Measurements from ENCODE around the gene GRK2. TPM values are rescaled to one million over a fixed set of nuclear protein-coding genes. Genes with fewer than 3 reads are reported as not detected.
A peak's percentile ranks its signal among the peaks of the same experiment; 100 is the strongest.

GRK2 gene
- total and polyA plus RNA-seq, 2 of the 8 experiments (the other 6 are each of a cell fraction or from before 2014, with no cell fraction given) = 47.3 to 49.7 TPM

DNA sequence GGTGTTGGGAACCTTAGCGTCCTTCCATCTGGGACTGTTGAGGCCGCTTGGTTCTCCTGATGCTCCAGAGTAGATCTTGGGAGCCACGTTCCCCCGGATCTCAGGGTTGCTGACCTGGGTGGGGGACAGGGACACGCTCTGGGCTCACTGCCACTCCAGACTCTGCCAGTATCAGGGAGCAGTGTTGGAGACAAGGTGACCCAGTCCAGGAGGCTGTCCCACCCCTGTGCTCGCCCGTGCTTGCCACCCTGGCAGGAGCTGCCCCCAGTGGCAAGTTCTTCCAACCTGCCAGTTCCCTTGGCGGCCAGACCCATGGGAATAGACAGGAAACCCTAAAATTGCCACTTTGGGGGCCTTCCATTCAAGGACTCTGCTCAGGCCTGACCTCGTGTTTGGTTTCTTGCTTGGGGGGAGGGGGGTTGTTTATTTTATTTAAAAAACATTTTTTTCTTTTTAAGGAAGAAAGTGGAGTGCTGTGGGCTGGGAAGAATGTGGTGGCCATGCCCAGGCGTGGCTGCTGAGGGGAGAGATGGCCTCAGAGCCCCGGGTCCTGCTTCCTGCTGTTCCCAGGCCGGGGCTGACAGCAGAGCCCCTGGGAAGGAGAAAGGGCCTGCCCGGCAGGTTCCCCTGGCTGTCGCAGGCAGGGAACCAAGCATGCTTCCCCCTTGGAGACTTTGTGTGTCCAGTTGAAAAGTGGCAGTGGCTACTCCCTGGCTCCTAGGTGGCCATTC lies 7.2 kb downstream of the GRK2 start:
- H3K79me1 ChIP-seq (ENCODE audit: low read depth, low read length) = peaks cover 24% of the 10 kb centered on the region
- H3K23ac ChIP-seq (ENCODE audit: insufficient read length) = no peak overlapping the region
- no peaks in the 10 kb centered on the region for H3K9me3 ChIP-seq (ENCODE audit: insufficient read depth in 2 of 2, low read depth in 1 of 2, low read length in 1 of 2)
- peaks cover 15 to 31% of the 10 kb centered on the region in 2 experiments for H4K20me1 ChIP-seq (replicated peaks in 1 of 2; ENCODE audit: control insufficient read depth in 1 of 2, insufficient read depth in 2 of 2, low read length in 2 of 2)
- peak overlapping the region; percentile 9 for H4K91ac ChIP-seq (replicated peaks; ENCODE audit: insufficient read length, low read length)
- no peak overlapping the region for H3K4me3 ChIP-seq (ENCODE audit: extremely low read depth in 1 of 4, insufficient read depth in 2 of 4, low read depth in 3 of 4, low read length in 4 of 4)
- WGBS, 2 experiments (ENCODE audit: extremely low coverage in 1 of 2, insufficient coverage in 1 of 2, insufficient read length in 1 of 2, insufficient replicate concordance in 2 of 2, low coverage in 1 of 2, low lambda C conversion rate in 2 of 2, missing lambda C conversion rate in 1 of 2) = 86% methylated on average over 14 of the region's 14 CpGs; no CpG with 5 or more reads in 1 of the 2 experiments
- ChIA-PET CTCF (ENCODE audit: partially characterized antibody) (interaction anchor here (2.9 to 13.0 kb wide), 3 partner anchors 11 to 45 kb away, joined by 14 to 186 read pairs (median 28); partner anchors contain the start of gene ANKRD13D), POLR2A (ENCODE audit: partially characterized antibody) (interaction anchor here (0.6 to 4.2 kb wide), 5 partner anchors 10 to 131 kb away, joined by 3 to 20 read pairs (median 3); partner anchors contain the start of genes ANKRD13D and SSH3)
- FAIRE-seq (no peak), DNase-seq (ENCODE audit: low read depth in 1 of 2, low spot score in 2 of 2) (no peak)
- no peak overlapping the region for H4K5ac ChIP-seq (ENCODE audit: insufficient read length, low read depth, low read length)
- no peaks in the 10 kb centered on the region; the same call in 1 of the 2 replicates for H3K23me2 ChIP-seq (ENCODE audit: low read depth, low read length)
- no peak overlapping the region for H3K27ac ChIP-seq (ENCODE audit: low read depth, low read length)
- no peak overlapping the region for H3K4me2 ChIP-seq (ENCODE audit: insufficient read depth in 1 of 2, low read depth in 2 of 2, low read length in 2 of 2)
- H2BK5ac ChIP-seq (ENCODE audit: low read depth, low read length) = no peak overlapping the region; the same call in 1 of the 2 replicates
- H3K36me3 ChIP-seq (ENCODE audit: control insufficient read depth in 2 of 4, insufficient read depth in 4 of 4, low read length in 3 of 4) = peaks cover 0 to 3% (median 0%) of the 10 kb centered on the region in 4 experiments; a peak in 2 of 8 replicates
- H3K14ac ChIP-seq (ENCODE audit: insufficient read length) = no peak overlapping the region
- H2AFZ ChIP-seq (ENCODE audit: low read length) = no peak overlapping the region
- H3K4me1 ChIP-seq (replicated peaks in 1 of 4; ENCODE audit: control insufficient read depth in 3 of 4, insufficient read depth in 4 of 4, low read length in 3 of 4) = peaks cover 8 to 47% (median 35%) of the 10 kb centered on the region in 4 experiments
- no peak overlapping the region for H2BK20ac ChIP-seq (ENCODE audit: low read length)
- H3K18ac ChIP-seq (ENCODE audit: extremely low read depth, low read length) = no peak overlapping the region
- no peaks in the 10 kb centered on the region for H3K27me3 ChIP-seq (replicated peaks in 1 of 4; ENCODE audit: control insufficient read depth in 3 of 4, extremely low read depth in 1 of 4, insufficient read depth in 3 of 4, low read length in 3 of 4)
- H3K79me2 ChIP-seq (ENCODE audit: control insufficient read depth in 1 of 2, insufficient read depth in 2 of 2, low read length in 2 of 2) = peaks cover 0 to 66% of the 10 kb centered on the region in 2 experiments; a peak in 3 of 4 replicates
- no peak overlapping the region for H2BK120ac ChIP-seq (replicated peaks; ENCODE audit: low read depth, low read length)
- H2AK5ac ChIP-seq (ENCODE audit: low read depth, low read length) = no peak overlapping the region
- H3K56ac ChIP-seq (replicated peaks; ENCODE audit: insufficient read length, low read depth, low read length) = no peak overlapping the region
- 0 out of 2 replicates have a peak overlapping the region, but pooled peaks have one; percentile 29 for H2BK15ac ChIP-seq (ENCODE audit: low read length)
- no peak overlapping the region for H4K8ac ChIP-seq (ENCODE audit: extremely low read depth, insufficient read depth, low read length)
- H3K4ac ChIP-seq (replicated peaks; ENCODE audit: insufficient read length, low read depth, low read length) = no peak overlapping the region
- no peak overlapping the region for H3K9ac ChIP-seq (replicated peaks in 1 of 4; ENCODE audit: extremely low read depth in 1 of 4, low read depth in 3 of 4, low read length in 3 of 4)
- H2BK12ac ChIP-seq (ENCODE audit: low read depth, low read length) = no peak overlapping the region
- TF ChIP-seq NRF1 (IDR thresholded peaks at IDR 0.05; ENCODE audit: low read depth, low read length) (no peak), PHF8 (conservative IDR thresholded peaks at IDR 0.05; ENCODE audit: low read depth, low read length) (no peak), POLR2AphosphoS5 (IDR thresholded peaks at IDR 0.05; ENCODE audit: low read depth, low read length) (no peak), EZH2 (IDR thresholded peaks at IDR 0.05; ENCODE audit: low read depth, low read length, severe bottlenecking) (no peak), CBX8 (IDR thresholded peaks at IDR 0.05; ENCODE audit: borderline replicate concordance, low read depth, low read length) (no peak), GABPA (IDR thresholded peaks at IDR 0.05; ENCODE audit: borderline replicate concordance, insufficient read depth, low read length) (no peak), BRCA1 (IDR thresholded peaks at IDR 0.05; ENCODE audit: low read depth, low read length) (no peak)

Data from H1 (cell line).